ENCODE measurements around the gene WDR1.

WDR1 gene

GRCh38 chr4:10116569-10117358 lies at the start of gene WDR1:
Gene WDR1 (minus strand): TSS chr4:10116799. CDS start chr4:10116666, 133 bp downstream.
- H3K4me2 ChIP-seq (ENCODE audit: low read length), result peak within 1 kb of the TSS; percentile 98
- H3K9me3 ChIP-seq (ENCODE audit: control insufficient read depth, low read length), result no peaks in the 10 kb centered on the region
- H3K36me3 ChIP-seq (ENCODE audit: control insufficient read depth, insufficient read depth, low read length), result no peaks in the 10 kb centered on the region
- peaks cover 10% of the 10 kb centered on the region for H3K79me2 ChIP-seq
- peaks cover 3% of the 10 kb centered on the region for H3K4me1 ChIP-seq
- H3K27me3 ChIP-seq (ENCODE audit: control insufficient read depth, insufficient read depth, low read length), result no peaks in the 10 kb centered on the region
- no peak within 1 kb of the TSS for H3K9ac ChIP-seq
- H3K27ac ChIP-seq, result peak within 1 kb of the TSS; percentile 95
- no peak for TF ChIP-seq CTCF (IDR thresholded peaks at IDR 0.05)
- peak within 1 kb of the TSS; percentile 62 for H2AFZ ChIP-seq
- H3K4me3 ChIP-seq (ENCODE audit: low read depth, low read length), result peak within 1 kb of the TSS; percentile 86

GRCh38 chr4:10164877-10165283 lies 48.3 kb upstream of the WDR1 start:
- Histone ChIP-seq H3K27ac (no peak overlapping the region), H3K9ac (no peak overlapping the region)

GRCh38 chr4:10163296-10163695 lies 46.7 kb upstream of the WDR1 start:
- Histone ChIP-seq H2AFZ (no peak overlapping the region), H3K4me1 (no peaks in the 10 kb centered on the region), H3K79me2 (no peaks in the 10 kb centered on the region), H3K4me2 (ENCODE audit: low read length) (no peak overlapping the region), H3K27me3 (ENCODE audit: control insufficient read depth, insufficient read depth, low read length) (no peaks in the 10 kb centered on the region), H3K36me3 (ENCODE audit: control insufficient read depth, insufficient read depth, low read length) (no peaks in the 10 kb centered on the region), H3K9ac (no peak overlapping the region), H3K9me3 (ENCODE audit: control insufficient read depth, low read length) (no peaks in the 10 kb centered on the region), H3K4me3 (ENCODE audit: low read depth, low read length) (no peak overlapping the region), H3K27ac (no peak overlapping the region)
- TF ChIP-seq CTCF (IDR thresholded peaks at IDR 0.05), result no peak

More at GRCh38 chr4:10164877-10165283, 48.3 kb upstream of the WDR1 start:
- Histone ChIP-seq H3K4me2 (ENCODE audit: low read length) (no peak overlapping the region), H3K4me3 (ENCODE audit: low read depth, low read length) (no peak overlapping the region), H3K79me2 (no peaks in the 10 kb centered on the region), H2AFZ (no peak overlapping the region), H3K4me1 (no peaks in the 10 kb centered on the region), H3K27me3 (ENCODE audit: control insufficient read depth, insufficient read depth, low read length) (no peaks in the 10 kb centered on the region), H3K9me3 (ENCODE audit: control insufficient read depth, low read length) (no peaks in the 10 kb centered on the region), H3K36me3 (ENCODE audit: control insufficient read depth, insufficient read depth, low read length) (no peaks in the 10 kb centered on the region)
- TF ChIP-seq CTCF (IDR thresholded peaks at IDR 0.05), result peak; percentile 27

GRCh38 chr4:10162341-10163000 lies 45.9 kb upstream of the WDR1 start:
- Histone ChIP-seq H3K27ac (no peak overlapping the region), H3K9ac (no peak overlapping the region)

More at GRCh38 chr4:10162341-10163000, 45.9 kb upstream of the WDR1 start:
- Histone ChIP-seq H3K79me2 (no peaks in the 10 kb centered on the region), H3K4me2 (ENCODE audit: low read length) (no peak overlapping the region), H2AFZ (no peak overlapping the region), H3K4me3 (ENCODE audit: low read depth, low read length) (no peak overlapping the region), H3K27me3 (ENCODE audit: control insufficient read depth, insufficient read depth, low read length) (no peaks in the 10 kb centered on the region), H3K36me3 (ENCODE audit: control insufficient read depth, insufficient read depth, low read length) (no peaks in the 10 kb centered on the region), H3K9me3 (ENCODE audit: control insufficient read depth, low read length) (no peaks in the 10 kb centered on the region), H3K4me1 (no peaks in the 10 kb centered on the region)
- no peak for TF ChIP-seq CTCF (IDR thresholded peaks at IDR 0.05)
